K562 (cell line): ENCODE results near the gene RALA.

ENCODE experiments used
- BACH1 ChIP-seq: fragments of 200-800 bp; sonication (Bioruptor generic); IDR thresholded peaks from 2 replicates; pipeline ENCODE4 v1.6.1; 2016; ENCODE audit warnings: missing genetic modification characterization, missing compliant biosample characterization
- CCAR2 ChIP-seq: fragments of 200-400 bp; formaldehyde crosslinking; IDR thresholded peaks from 2 replicates; pipeline ENCODE4 v1.6.1; 2017; ENCODE audit warnings: mild to moderate bottlenecking, low read depth, low read length
- EP300 ChIP-seq: IDR thresholded peaks from 2 replicates; pipeline ENCODE4 v1.6.1; 2012; ENCODE audit warnings: low read length, improper control_type of control experiment
- GATA2 ChIP-seq: sonication (generic); formaldehyde crosslinking; IDR thresholded peaks from 2 replicates; pipeline ENCODE4 v1.4.0; 2020; ENCODE audit warnings: mild to moderate bottlenecking, missing genetic modification reagents
- KAT7 ChIP-seq: sonication (generic); formaldehyde crosslinking; IDR thresholded peaks from 2 replicates; pipeline ENCODE4 v1.8.0; 2022; ENCODE audit warnings: missing genetic modification reagents, mild to moderate bottlenecking, borderline replicate concordance
- KLF1 ChIP-seq: fragments of 450-650 bp; IDR thresholded peaks from 2 replicates; pipeline ENCODE4 v1.6.1; 2016; ENCODE audit warnings: missing genetic modification characterization, missing compliant biosample characterization
- SUPT5H ChIP-seq: fragments of 450-650 bp; IDR thresholded peaks from 2 replicates; pipeline ENCODE4 v1.6.1; 2016
- TF ChIP-seq, protein P1 (sequence below): sonication (generic); formaldehyde crosslinking; IDR thresholded peaks from 2 replicates; pipeline ENCODE4 v1.8.0; 2022; ENCODE audit warnings: mild to moderate bottlenecking, low read depth, missing genetic modification reagents

DNA sequence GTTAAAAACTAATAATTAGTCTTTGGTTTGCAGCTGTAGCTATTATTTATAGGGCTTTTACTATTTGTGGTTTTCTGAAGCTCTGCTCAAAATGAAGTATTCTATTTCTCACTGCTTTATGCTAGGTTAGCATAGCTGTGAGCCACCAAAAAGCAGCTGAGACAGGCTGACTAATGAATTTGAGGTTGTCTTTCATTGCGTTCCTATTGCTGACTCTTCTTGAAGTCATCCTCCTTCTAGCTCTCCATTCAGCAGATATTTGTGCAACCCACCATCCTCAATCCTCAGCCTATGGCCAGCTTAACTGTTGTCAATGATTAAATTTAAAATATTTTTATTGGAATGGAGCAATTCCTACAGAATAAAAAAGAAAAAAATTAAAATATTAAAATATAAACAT lies 2.1 kb upstream of the RALA start:
- TF ChIP-seq KLF1 (tag) = no peak
- TF ChIP-seq GATA2 (CRISPR knock-in tag) = no peak
- no peak for TF ChIP-seq KAT7
- no peak for TF ChIP-seq CCAR2
- TF ChIP-seq BACH1 (tag) = no peak
- TF ChIP-seq, protein P1, sequence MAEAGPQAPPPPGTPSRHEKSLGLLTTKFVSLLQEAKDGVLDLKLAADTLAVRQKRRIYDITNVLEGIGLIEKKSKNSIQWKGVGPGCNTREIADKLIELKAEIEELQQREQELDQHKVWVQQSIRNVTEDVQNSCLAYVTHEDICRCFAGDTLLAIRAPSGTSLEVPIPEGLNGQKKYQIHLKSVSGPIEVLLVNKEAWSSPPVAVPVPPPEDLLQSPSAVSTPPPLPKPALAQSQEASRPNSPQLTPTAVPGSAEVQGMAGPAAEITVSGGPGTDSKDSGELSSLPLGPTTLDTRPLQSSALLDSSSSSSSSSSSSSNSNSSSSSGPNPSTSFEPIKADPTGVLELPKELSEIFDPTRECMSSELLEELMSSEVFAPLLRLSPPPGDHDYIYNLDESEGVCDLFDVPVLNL (CRISPR knock-in tag) = no peak
- no peak for TF ChIP-seq EP300
- TF ChIP-seq SUPT5H = no peak
